Lower lobe of right lung (tissue), 2 donors: ENCODE results near the gene SMYD3. TPM values are rescaled to one million over a fixed set of nuclear protein-coding genes. Genes with fewer than 3 reads are reported as not detected.

Experiments
- ATAC-seq, 2 donors: fragments of 200-7000 bp; cut with Tn5 transposase; one replicate each; pipeline ENCODE4 v1.9.1; 2020 to 2022; ENCODE audit warnings: mild to moderate bottlenecking in 2 of 2, moderate library complexity in 2 of 2
- DNase-seq: peaks from one replicate; pipeline ENCODE4 v3.0.0-alpha.2; 2020
- H3K27ac ChIP-seq: fragments of 200-600 bp; one replicate; pipeline ENCODE4 v1.8.0; 2022
- H3K27me3 ChIP-seq: fragments of 200-600 bp; one replicate; pipeline ENCODE4 v1.8.0; 2022; ENCODE audit warnings: low read depth
- H3K36me3 ChIP-seq: fragments of 200-600 bp; one replicate; pipeline ENCODE4 v1.8.0; 2022; ENCODE audit warnings: mild to moderate bottlenecking
- H3K4me1 ChIP-seq: fragments of 200-600 bp; one replicate; pipeline ENCODE4 v1.8.0; 2022
- H3K4me3 ChIP-seq: fragments of 200-600 bp; one replicate; pipeline ENCODE4 v1.8.0; 2022; ENCODE audit warnings: mild to moderate bottlenecking
- H3K9me3 ChIP-seq: fragments of 200-600 bp; one replicate; pipeline ENCODE4 v1.8.0; 2022
- CTCF ChIP-seq: fragments of 200-600 bp; IDR thresholded peaks from one replicate; pipeline ENCODE4 v1.8.0; 2022; ENCODE audit warnings: antibody characterized with exemption, mild to moderate bottlenecking
- intact Hi-C: fragments of 100-400 bp; cut with DNase I; formaldehyde crosslinking; loops from one replicate; pipeline ENCODE4 v1.11.0; 2022
- total RNA-seq: library from RNA; stranded (reverse); fragmentation: NEBNext Ultra II Directional; extraction: Animal tissue kit (Norgen Biotek cat#: 25700); gene quantifications from one replicate; pipeline ENCODE4 v1.2.1, GENCODE V29; 2021
- donor health status: DM: no; HTN: yes; CAD: no; lungs with severe emphysema.

Gene SMYD3
- total RNA-seq, 1 donor from 2014 or later = 20.5 TPM

- intact Hi-C loops = no loop called here
- H3K4me1 ChIP-seq = no peaks in the 10 kb centered on the region
- DNase-seq = no peak
- no peak overlapping the region for H3K4me3 ChIP-seq
- no peak overlapping the region for H3K27ac ChIP-seq
- no peak for ATAC-seq
- TF ChIP-seq CTCF = no peak
- peaks cover 34% of the 10 kb centered on the region for H3K9me3 ChIP-seq
- H3K27me3 ChIP-seq = no peaks in the 10 kb centered on the region
- H3K36me3 ChIP-seq = no peaks in the 10 kb centered on the region
These were observed 5.2 kb upstream of the SMYD3 start for GRCh38 chr1:246512230-246512629.

GRCh38 chr1:246511203-246511602 lies 4.1 kb upstream of the SMYD3 start:
- DNase-seq = no peak

GRCh38 chr1:246510147-246511030 lies 3.3 kb upstream of the SMYD3 start:
- intact Hi-C loops = no loop called here
- no peak overlapping the region for H3K4me3 ChIP-seq
- DNase-seq (no peak), ATAC-seq (no peak)
- H3K27ac ChIP-seq = no peak overlapping the region
- no peaks in the 10 kb centered on the region for H3K27me3 ChIP-seq
- peaks cover 18% of the 10 kb centered on the region for H3K9me3 ChIP-seq
- H3K4me1 ChIP-seq = peaks cover 7% of the 10 kb centered on the region
- TF ChIP-seq CTCF = no peak
- no peaks in the 10 kb centered on the region for H3K36me3 ChIP-seq

More at GRCh38 chr1:246511203-246511602, 4.1 kb upstream of the SMYD3 start:
- no peak for ATAC-seq
- H3K27me3 ChIP-seq = no peaks in the 10 kb centered on the region
- H3K9me3 ChIP-seq = peaks cover 26% of the 10 kb centered on the region
- H3K36me3 ChIP-seq = no peaks in the 10 kb centered on the region
- intact Hi-C loops = no loop called here
- peaks cover 4% of the 10 kb centered on the region for H3K4me1 ChIP-seq
- H3K4me3 ChIP-seq = no peak overlapping the region
- no peak for TF ChIP-seq CTCF
- H3K27ac ChIP-seq = no peak overlapping the region

- Histone ChIP-seq H3K36me3 (no peaks in the 10 kb centered on the region), H3K4me1 (peaks cover 7% of the 10 kb centered on the region), H3K27me3 (no peaks in the 10 kb centered on the region), H3K4me3 (no peak overlapping the region), H3K27ac (no peak overlapping the region), H3K9me3 (peaks cover 5% of the 10 kb centered on the region)
- ATAC-seq (no peak), DNase-seq (no peak)
- intact Hi-C loops = no loop called here
- TF ChIP-seq CTCF = no peak
These were observed 2.0 kb upstream of the SMYD3 start for GRCh38 chr1:246508897-246509688.

- no peak for ATAC-seq
- H3K4me1 ChIP-seq = peaks cover 7% of the 10 kb centered on the region
- no peaks in the 10 kb centered on the region for H3K36me3 ChIP-seq
- intact Hi-C loops = no loop called here
- H3K27me3 ChIP-seq = no peaks in the 10 kb centered on the region
- peak overlapping the region; percentile 89 for H3K4me3 ChIP-seq
- no peak for DNase-seq
- H3K27ac ChIP-seq = no peak overlapping the region
- TF ChIP-seq CTCF = no peak
- H3K9me3 ChIP-seq = no peaks in the 10 kb centered on the region
These were observed 759 bp downstream of the SMYD3 start for GRCh38 chr1:246506367-246506673.
